ENCODE results near the gene DOCK7.
"Not testable (repeated sequence)": the region's sequence is repeated elsewhere in the genome, so short reads cannot be mapped to it uniquely, and the experiment has no call there.

DNA sequence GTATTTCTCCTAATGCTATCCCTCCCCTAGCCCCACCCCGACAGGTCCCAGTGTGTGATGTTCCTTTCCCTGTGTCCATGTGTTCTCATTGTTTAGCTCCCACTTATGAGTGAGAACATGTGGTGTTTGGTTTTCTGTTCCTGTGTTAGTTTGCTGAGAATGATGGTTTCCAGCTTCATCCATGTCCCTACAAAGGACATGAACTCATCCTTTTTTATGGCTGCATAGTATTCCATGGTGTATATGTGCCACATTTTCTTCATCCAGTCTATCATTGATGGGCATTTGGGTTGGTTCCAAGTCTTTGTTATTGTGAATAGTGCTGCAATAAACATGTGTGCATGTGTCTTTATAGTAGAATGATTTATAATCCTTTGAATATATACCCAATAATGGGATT, 77.6 kb downstream of the DOCK7 start:
- TF ChIP-seq, protein P1, sequence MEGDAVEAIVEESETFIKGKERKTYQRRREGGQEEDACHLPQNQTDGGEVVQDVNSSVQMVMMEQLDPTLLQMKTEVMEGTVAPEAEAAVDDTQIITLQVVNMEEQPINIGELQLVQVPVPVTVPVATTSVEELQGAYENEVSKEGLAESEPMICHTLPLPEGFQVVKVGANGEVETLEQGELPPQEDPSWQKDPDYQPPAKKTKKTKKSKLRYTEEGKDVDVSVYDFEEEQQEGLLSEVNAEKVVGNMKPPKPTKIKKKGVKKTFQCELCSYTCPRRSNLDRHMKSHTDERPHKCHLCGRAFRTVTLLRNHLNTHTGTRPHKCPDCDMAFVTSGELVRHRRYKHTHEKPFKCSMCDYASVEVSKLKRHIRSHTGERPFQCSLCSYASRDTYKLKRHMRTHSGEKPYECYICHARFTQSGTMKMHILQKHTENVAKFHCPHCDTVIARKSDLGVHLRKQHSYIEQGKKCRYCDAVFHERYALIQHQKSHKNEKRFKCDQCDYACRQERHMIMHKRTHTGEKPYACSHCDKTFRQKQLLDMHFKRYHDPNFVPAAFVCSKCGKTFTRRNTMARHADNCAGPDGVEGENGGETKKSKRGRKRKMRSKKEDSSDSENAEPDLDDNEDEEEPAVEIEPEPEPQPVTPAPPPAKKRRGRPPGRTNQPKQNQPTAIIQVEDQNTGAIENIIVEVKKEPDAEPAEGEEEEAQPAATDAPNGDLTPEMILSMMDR (conservative IDR thresholded peaks at IDR 0.05; ENCODE audit: low read depth, low read length), result not testable (repeated sequence)
- TF ChIP-seq EZH2 (IDR thresholded peaks at IDR 0.05; ENCODE audit: low read length, unreplicated experiment); EZH2phosphoT487 (IDR thresholded peaks at IDR 0.05; ENCODE audit: borderline replicate concordance, low read length): not testable (repeated sequence)
